ENCODE data around the gene MAD1L1.

DNA sequence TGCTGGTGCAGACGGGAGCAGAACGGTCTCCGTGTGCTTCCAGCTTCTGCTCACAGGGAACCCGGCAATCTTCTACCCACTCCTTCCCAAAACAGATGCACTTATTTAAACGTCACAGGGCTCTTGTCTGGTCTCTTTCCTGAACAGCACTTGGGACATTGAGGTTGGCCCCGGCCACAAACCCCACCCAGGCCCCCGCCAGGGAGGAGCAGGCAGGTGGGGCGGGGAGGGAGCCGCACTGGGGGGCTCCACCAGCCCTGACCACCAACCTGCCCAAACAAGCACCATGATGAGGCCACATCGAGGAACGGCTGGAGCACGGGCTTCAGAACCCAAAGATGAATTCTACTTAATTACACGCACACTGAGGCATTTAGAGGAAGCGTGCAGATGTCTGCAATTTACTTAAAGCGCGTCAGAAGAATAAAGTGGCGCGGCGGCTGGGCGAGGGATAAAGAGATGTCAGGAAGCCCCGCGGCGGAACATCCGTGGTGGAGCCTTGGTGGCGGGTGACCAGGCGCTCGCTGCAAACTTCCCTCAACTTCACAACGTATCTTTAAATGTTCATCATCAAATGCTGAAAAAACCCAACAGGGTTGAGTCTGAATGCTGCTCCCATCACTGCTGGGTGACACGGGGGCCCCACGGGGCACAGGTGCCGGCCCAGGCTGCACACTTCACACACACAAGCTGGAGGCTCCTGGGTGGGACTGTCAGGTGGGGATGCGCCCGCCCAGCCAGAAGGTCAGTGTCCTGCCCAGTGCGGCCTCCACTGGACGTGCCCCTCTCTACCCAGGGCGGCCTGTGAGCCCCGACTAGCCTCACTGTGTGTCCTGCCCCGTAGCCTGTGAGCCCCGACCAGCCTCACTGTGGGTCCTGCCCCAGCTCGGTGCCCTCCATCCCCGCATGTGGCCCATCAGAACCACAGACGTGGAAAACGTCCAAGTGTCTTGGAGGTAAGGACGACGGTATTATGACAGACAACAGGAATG, 279.2 kb downstream of the MAD1L1 start:
- TF ChIP-seq, protein P1, sequence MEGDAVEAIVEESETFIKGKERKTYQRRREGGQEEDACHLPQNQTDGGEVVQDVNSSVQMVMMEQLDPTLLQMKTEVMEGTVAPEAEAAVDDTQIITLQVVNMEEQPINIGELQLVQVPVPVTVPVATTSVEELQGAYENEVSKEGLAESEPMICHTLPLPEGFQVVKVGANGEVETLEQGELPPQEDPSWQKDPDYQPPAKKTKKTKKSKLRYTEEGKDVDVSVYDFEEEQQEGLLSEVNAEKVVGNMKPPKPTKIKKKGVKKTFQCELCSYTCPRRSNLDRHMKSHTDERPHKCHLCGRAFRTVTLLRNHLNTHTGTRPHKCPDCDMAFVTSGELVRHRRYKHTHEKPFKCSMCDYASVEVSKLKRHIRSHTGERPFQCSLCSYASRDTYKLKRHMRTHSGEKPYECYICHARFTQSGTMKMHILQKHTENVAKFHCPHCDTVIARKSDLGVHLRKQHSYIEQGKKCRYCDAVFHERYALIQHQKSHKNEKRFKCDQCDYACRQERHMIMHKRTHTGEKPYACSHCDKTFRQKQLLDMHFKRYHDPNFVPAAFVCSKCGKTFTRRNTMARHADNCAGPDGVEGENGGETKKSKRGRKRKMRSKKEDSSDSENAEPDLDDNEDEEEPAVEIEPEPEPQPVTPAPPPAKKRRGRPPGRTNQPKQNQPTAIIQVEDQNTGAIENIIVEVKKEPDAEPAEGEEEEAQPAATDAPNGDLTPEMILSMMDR (IDR thresholded peaks at IDR 0.05; ENCODE audit: low read depth, low read length, poor library complexity, severe bottlenecking), result no peak
- TF ChIP-seq EZH2phosphoT487 (IDR thresholded peaks at IDR 0.05; ENCODE audit: borderline replicate concordance, low read length), result no peak
